HG03558 (cell line): ENCODE results near the gene ATL2.

ENCODE experiments used
- ATAC-seq: cut with Tn5 transposase; IDR thresholded peaks from one replicate; pipeline ENCODE4 v1.9.1; 2021; ENCODE audit warnings: moderate number of reproducible peaks; ENCODE audit not compliant: unreplicated experiment; ENCODE audit errors: extremely low read depth

The ATL2 gene

GRCh38 chr2:38256610-38257009, 120.5 kb downstream of the ATL2 start:
- no peak for ATAC-seq

GRCh38 chr2:38255211-38255610, 121.9 kb downstream of the ATL2 start:
- no peak for ATAC-seq

- no peak for ATAC-seq
Measured at GRCh38 chr2:38254796-38255195, 122.3 kb downstream of the ATL2 start.

- ATAC-seq = no peak
Measured at GRCh38 chr2:38251940-38252339, 125.1 kb downstream of the ATL2 start.

GRCh38 chr2:38248707-38249106, 128.4 kb downstream of the ATL2 start:
- no peak for ATAC-seq

GRCh38 chr2:38248255-38248654, 128.8 kb downstream of the ATL2 start:
- no peak for ATAC-seq

GRCh38 chr2:38246105-38246504, 131.0 kb downstream of the ATL2 start:
- no peak for ATAC-seq

GRCh38 chr2:38245114-38245641, 131.9 kb downstream of the ATL2 start:
- ATAC-seq = no peak

- ATAC-seq = no peak
Measured at GRCh38 chr2:38244301-38244700, 132.8 kb downstream of the ATL2 start.
